Immature natural killer cell (primary cell): Measurements from ENCODE around the gene PRKN. TPM values are rescaled to one million over a fixed set of nuclear protein-coding genes. Genes with fewer than 3 reads are reported as not detected.
"Not testable (repeated sequence)": the region's sequence is repeated elsewhere in the genome, so short reads cannot be mapped to it uniquely, and the experiment has no call there.

Experiments
- DNase-seq, 3 donors: peaks; one replicate each; pipeline ENCODE4 v3.0.0; 2022; ENCODE audit warnings: mixed read lengths in 1 of 3
- H3K27ac Mint-ChIP-seq, 6 donors: one replicate each; pipeline ENCODE4 v1.8.0; 2020; ENCODE audit warnings: mixed read lengths in 6 of 6, mild to moderate bottlenecking in 5 of 6, inconsistent platforms in 4 of 6, moderate library complexity in 3 of 6
- H3K27me3 Mint-ChIP-seq, 3 donors: one replicate each; pipeline ENCODE4 v1.8.0; 2020 to 2021; ENCODE audit warnings: low read depth in 3 of 3, mild to moderate bottlenecking in 3 of 3, mixed read lengths in 3 of 3, moderate library complexity in 3 of 3, inconsistent platforms in 1 of 3
- H3K36me3 Mint-ChIP-seq, 3 donors: one replicate each; pipeline ENCODE4 v1.8.0; 2020; ENCODE audit warnings: mixed read lengths in 3 of 3, inconsistent platforms in 2 of 3, mild to moderate bottlenecking in 2 of 3
- H3K4me1 Mint-ChIP-seq, 2 donors: one replicate each; pipeline ENCODE4 v1.8.0; 2020; ENCODE audit warnings: inconsistent platforms in 2 of 2, mild to moderate bottlenecking in 2 of 2, mixed read lengths in 2 of 2, moderate library complexity in 1 of 2
- H3K4me3 Mint-ChIP-seq, 5 donors: one replicate each; pipeline ENCODE4 v1.8.0; 2020; ENCODE audit warnings: mild to moderate bottlenecking in 5 of 5, mixed read lengths in 5 of 5, inconsistent platforms in 3 of 5, moderate library complexity in 3 of 5
- H3K9me3 Mint-ChIP-seq, 6 donors: one replicate each; pipeline ENCODE4 v1.8.0; 2020; ENCODE audit warnings: mild to moderate bottlenecking in 6 of 6, mixed read lengths in 6 of 6, inconsistent platforms in 4 of 6, moderate library complexity in 3 of 6
- polyA plus RNA-seq, 3 donors: library from polyadenylated mRNA; unstranded; fragments of 300-500 nt; fragmentation: Illumina TruSeq; gene quantifications; one replicate each; pipeline ENCODE4 v1.2.3, GENCODE V29; 2021

PRKN gene
- polyA plus RNA-seq, 3 donors from 2014 or later, result 0.37 to 6.4 (median 2.8) TPM

DNA sequence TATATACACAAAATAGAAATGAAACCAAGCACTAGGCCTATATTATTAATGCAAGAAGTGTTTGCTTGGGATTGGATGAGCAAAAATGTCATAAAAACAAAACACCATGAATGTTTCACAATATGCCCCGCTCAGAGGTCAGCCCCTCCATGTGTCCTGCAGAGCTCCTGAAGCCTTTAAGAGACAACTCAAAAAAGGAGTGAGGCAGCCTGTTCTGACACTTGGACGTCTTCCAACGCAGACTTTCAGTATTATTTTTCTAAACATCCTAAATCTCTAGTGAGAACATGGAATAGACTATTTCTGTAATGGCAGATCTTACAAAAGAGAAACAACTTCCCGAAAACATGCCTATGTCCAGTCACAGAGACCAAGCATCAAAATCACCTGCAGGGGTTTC lies 322.6 kb downstream of the PRKN start:
- Mint-ChIP-seq H3K4me1 (no peaks in the 10 kb centered on the region), H3K27me3 (peaks cover 0 to 4% (median 2%) of the 10 kb centered on the region in 3 donors), H3K9me3 (peaks cover 0 to 31% (median 15%) of the 10 kb centered on the region in 6 donors), H3K4me3 (no peak overlapping the region), H3K36me3 (no peaks in the 10 kb centered on the region), H3K27ac (no peak overlapping the region)
- no peak for DNase-seq

DNA sequence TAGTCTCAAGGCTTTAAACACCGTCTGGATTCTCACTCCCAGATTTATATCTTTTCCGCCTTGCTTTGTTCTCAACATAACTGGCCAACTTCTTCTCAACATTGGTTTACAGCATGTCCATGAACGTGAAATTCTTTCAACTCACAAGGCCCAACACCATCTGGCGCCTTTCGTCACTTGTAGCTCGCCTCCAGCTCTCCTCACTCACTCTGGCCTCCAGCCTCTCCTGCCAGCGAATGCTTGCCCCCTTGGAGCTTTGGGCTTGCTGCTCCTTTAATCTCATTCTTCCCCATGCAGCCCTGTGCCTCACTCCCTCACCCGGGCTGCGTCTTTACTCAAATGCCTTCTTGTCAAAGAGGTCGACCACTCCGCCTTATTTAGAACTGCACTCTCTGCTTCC lies 324.5 kb downstream of the PRKN start:
- no peaks in the 10 kb centered on the region for H3K4me1 Mint-ChIP-seq
- peak overlapping the region in 1 of 6 donors; percentile 20 for H3K27ac Mint-ChIP-seq
- no peak overlapping the region for H3K4me3 Mint-ChIP-seq
- no peaks in the 10 kb centered on the region for H3K36me3 Mint-ChIP-seq
- peaks cover 0 to 44% (median 19%) of the 10 kb centered on the region in 6 donors for H3K9me3 Mint-ChIP-seq
- peaks cover 0 to 4% (median 2%) of the 10 kb centered on the region in 3 donors for H3K27me3 Mint-ChIP-seq
- DNase-seq, result no peak

DNA sequence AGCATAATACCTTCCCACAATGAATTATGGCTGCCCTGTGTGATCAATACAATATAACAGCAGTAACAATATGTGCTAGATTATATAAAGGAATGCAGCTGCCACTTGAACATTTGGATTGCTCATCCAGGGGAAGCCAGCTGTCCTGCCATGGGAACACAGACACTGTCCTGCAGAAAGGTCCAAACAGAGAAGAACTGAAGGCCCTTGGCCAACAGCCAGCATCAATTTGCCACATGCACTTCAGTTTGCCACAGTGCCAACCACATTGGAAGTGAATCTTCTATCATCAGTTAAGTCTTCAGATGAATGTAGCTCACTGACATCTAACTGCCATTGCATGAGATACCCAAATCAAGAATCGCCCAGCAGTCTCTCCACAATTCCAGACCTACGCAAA lies 332.4 kb downstream of the PRKN start:
- Mint-ChIP-seq H3K4me3 (no peak overlapping the region), H3K36me3 (peaks cover 0 to 3% (median 0%) of the 10 kb centered on the region in 3 donors), H3K9me3 (peaks cover 2 to 39% (median 21%) of the 10 kb centered on the region in 6 donors), H3K4me1 (no peaks in the 10 kb centered on the region), H3K27ac (no peak overlapping the region), H3K27me3 (no peaks in the 10 kb centered on the region)
- DNase-seq, result no peak

DNA sequence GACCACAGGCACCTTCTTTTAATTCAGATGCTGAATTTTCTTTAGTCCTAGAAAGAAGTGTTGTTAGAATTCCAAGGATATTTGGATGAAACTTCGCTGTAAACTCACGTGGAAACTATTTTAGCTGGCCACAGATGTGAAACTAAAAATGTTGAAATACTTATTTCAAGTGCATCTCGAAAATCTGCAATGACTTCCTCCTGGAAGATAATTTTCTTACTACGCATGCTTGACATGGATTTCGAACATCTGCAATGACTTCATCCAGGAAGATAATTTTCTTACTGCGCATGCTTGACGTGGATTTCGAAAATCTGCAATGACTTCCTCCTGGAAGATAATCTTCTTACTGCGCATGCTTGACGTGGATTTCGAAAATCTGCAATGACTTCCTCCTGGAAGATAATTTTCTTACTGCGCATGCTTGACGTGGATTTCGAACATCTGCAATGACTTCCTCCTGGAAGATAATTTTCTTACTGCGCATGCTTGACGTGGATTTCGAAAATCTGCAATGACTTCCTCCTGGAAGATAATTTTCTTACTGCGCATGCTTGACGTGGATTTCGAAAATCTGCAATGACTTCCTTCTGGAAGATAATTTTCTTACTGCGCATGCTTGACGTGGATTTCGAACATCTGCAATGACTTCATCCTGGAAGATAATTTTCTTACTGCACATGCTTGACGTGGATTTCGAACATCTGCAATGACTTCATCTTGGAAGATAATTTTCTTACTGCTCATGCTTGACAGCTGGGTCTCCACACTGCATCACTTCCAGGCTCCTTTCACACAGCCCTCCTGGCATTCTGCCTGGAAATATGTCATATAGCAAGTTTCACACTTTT lies 336.4 kb downstream of the PRKN start:
- not testable (repeated sequence) for H3K27me3 Mint-ChIP-seq, H3K36me3 Mint-ChIP-seq, H3K27ac Mint-ChIP-seq, DNase-seq, H3K4me3 Mint-ChIP-seq, H3K4me1 Mint-ChIP-seq
- peaks cover 0 to 18% (median 9%) of the 10 kb centered on the region in 6 donors for H3K9me3 Mint-ChIP-seq

DNA sequence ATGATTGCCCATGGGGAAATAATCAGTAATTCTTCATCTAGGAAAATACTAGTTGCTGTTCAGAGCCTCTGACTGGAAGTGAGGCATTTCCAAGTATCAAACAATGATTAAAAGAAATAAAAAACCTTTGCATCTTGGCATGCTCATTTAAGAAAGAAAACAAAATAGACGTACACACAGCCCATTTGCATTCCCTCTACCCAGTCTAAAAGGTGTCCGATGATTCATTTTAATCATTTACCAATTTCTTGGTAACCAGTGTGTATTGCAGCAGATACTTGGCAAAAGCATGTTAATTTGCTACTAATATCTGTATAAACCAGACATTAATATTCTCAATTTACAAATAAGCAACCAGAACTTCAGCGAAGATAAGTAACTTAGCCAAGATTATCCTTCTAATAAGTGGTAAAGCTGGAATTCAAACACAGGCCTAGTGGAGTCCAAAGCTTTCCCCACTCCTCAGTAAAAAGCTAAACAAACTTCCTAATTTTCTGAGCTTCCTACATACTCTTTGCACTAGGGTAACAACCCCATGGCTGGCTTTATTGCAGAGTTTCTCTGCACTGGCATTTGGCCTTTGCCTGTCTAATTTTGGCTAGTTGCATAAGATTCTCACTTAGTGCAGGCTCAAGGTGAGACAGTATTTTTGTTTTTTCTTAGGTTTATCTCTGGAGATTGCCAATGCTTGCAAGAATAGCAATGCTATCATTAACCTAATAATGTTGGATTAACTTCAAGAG lies 338.1 kb downstream of the PRKN start:
- Mint-ChIP-seq H3K27me3 (no peaks in the 10 kb centered on the region), H3K4me1 (no peaks in the 10 kb centered on the region), H3K36me3 (peaks cover 0 to 3% (median 0%) of the 10 kb centered on the region in 3 donors), H3K4me3 (no peak overlapping the region), H3K27ac (no peak overlapping the region), H3K9me3 (peaks cover 0 to 14% (median 5%) of the 10 kb centered on the region in 6 donors)
- DNase-seq, result no peak

DNA sequence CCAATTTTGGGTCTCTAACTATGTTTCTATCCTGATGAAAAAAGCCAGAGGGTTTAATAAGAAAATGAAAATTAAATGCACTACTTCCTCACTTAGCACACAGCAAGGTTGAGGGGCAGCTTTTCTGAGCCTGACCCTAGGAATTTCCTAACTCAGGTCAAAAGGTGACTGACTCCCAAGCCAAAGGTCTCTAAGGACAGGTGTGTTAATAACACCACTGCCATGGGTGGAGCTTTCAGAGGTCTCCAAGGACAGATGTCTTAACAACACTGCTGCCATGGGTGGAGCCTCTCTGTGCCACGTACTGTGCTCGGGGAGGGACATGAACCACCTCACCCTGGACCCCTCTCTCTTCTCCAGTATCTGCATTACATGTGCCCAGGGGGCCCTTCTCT lies 339.2 kb downstream of the PRKN start:
- Mint-ChIP-seq H3K4me3 (no peak overlapping the region), H3K27ac (no peak overlapping the region), H3K27me3 (no peaks in the 10 kb centered on the region), H3K9me3 (peaks cover 3 to 15% (median 11%) of the 10 kb centered on the region in 6 donors), H3K36me3 (peaks cover 0 to 3% (median 0%) of the 10 kb centered on the region in 3 donors), H3K4me1 (no peaks in the 10 kb centered on the region)
- DNase-seq, result no peak

DNA sequence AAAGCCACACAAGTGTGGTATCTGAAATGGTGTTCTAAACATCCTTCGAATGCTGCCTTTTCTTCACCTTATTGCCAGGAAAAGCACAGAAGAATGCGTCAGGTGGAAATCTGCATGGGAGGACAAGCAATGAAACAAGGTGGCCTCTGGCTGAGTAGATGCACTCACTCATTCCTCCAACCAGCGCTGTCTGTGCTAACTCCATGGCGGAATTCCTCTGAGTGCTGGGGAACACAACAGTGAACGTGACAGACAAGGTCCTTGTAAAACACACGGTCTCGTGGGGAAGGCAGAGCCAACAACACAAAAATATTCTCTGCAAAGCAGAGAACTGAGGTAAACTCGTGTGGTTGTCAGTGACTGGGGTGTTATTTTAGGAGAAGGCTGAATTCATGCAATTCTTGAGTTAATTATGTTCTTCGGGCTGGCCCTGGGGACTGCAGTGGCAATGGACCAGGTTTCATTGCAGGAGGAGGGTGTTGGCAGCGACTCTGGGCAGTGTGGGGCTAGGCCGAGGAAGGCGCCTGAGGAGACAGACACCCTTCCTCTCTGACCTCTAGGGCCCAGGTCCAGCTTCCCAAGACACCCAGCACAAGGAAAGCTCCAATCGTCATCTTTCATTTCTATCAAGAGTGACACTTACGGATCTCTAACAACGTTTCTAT lies 339.7 kb downstream of the PRKN start:
- Mint-ChIP-seq H3K9me3 (peaks cover 6 to 16% (median 11%) of the 10 kb centered on the region in 6 donors), H3K27me3 (no peaks in the 10 kb centered on the region), H3K27ac (no peak overlapping the region), H3K36me3 (peaks cover 0 to 3% (median 0%) of the 10 kb centered on the region in 3 donors), H3K4me1 (no peaks in the 10 kb centered on the region), H3K4me3 (no peak overlapping the region)
- no peak for DNase-seq

DNA sequence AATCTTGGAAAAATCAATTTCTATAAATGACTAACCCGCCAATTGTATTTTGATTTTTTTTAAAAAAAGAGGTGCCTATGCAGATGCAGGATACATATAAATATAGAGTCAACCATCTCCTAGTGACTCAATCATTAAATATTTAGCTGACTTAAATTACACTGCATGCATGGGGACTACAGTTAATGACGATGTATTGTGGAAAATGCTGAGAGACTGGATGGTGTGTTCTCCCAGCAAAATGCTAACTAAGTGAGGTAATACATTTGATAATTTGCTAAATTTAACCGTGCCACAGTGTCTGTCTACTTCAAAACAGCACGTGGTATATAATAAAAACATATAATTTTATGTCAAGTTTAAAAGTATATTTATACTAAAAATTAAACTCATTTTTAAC lies 341.6 kb downstream of the PRKN start:
- peaks cover 4 to 19% (median 9%) of the 10 kb centered on the region in 6 donors for H3K9me3 Mint-ChIP-seq
- H3K4me3 Mint-ChIP-seq, result no peak overlapping the region
- DNase-seq, result no peak
- no peaks in the 10 kb centered on the region for H3K4me1 Mint-ChIP-seq
- H3K27ac Mint-ChIP-seq, result no peak overlapping the region
- no peaks in the 10 kb centered on the region for H3K36me3 Mint-ChIP-seq
- no peaks in the 10 kb centered on the region for H3K27me3 Mint-ChIP-seq

DNA sequence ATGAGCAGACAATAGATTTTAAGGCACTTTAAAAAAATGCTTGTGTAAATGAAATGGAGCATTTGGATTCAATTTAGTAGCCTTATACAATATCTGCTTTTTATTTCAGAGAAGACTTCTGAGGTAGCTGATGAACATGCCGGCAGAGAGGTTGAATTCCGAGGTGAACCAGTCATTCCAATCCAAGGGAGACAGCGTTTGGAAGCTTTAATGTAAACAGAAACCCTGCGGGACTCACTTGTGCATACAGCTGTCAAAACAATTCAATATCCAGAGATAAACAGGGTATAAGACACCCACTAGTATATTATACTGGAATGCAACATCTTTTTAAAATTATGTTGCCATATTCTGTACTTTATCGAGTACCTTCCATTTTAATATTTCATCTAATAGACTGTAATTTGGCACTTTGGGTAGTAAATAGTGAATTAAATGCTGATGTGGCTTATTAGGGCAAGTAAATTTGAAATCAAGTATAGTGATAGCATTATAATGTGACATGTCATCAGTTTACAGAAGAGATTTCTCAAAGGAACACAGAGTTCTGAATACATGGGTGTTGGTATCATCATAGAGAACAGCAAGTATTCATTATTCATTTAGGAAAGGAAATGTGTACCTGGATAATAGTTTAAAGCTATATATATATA lies 347.7 kb downstream of the PRKN start:
- peaks cover 10 to 45% (median 16%) of the 10 kb centered on the region in 6 donors for H3K9me3 Mint-ChIP-seq
- no peak overlapping the region for H3K4me3 Mint-ChIP-seq
- no peaks in the 10 kb centered on the region for H3K4me1 Mint-ChIP-seq
- peaks cover 0 to 2% (median 0%) of the 10 kb centered on the region in 3 donors for H3K27me3 Mint-ChIP-seq
- H3K36me3 Mint-ChIP-seq, result no peaks in the 10 kb centered on the region
- no peak for DNase-seq
- no peak overlapping the region for H3K27ac Mint-ChIP-seq

DNA sequence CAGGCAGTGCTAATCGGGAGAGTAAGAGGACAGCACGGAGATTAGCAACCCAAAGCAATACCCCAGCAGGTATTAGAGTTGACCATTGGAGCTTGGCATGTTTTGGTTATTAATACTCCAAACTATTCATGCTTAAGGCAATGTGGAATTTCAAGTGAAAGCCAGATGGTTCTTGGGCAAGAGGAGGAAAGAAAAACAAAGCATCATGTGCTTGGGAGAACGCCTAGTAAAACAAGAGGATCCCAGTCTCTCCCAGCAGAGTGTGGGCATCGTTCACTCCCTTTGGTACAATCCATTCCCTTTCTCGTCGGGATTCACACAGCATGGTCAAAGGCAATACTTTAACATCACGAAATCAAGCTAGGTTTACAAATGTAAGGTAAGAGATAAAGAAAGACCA lies 349.8 kb downstream of the PRKN start:
- Mint-ChIP-seq H3K27me3 (peaks cover 0 to 2% (median 0%) of the 10 kb centered on the region in 3 donors), H3K36me3 (no peaks in the 10 kb centered on the region), H3K27ac (no peak overlapping the region), H3K4me3 (no peak overlapping the region), H3K9me3 (peaks cover 6 to 40% (median 11%) of the 10 kb centered on the region in 6 donors), H3K4me1 (no peaks in the 10 kb centered on the region)
- no peak for DNase-seq

DNA sequence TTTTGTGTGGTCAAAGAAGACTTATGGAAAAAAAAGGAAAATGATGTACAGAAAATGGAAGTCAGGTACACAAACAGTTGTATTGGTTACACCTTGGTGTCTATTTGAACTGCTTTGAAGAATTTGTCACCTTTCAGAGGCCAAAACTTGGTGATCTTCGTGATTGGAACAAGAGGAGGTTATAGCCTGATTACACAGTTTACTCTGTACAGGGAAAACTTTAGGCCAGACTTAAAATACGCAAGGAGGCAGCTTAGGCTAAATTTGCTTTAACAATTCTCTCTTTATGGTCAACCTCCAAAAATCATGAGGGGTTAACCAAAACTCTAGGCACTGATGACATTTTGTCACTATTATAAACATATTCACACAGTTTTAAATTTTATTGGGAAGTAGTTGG lies 353.7 kb downstream of the PRKN start:
- H3K27me3 Mint-ChIP-seq, result peaks cover 0 to 2% (median 0%) of the 10 kb centered on the region in 3 donors
- H3K9me3 Mint-ChIP-seq, result peaks cover 6 to 35% (median 10%) of the 10 kb centered on the region in 6 donors
- no peak overlapping the region for H3K27ac Mint-ChIP-seq
- no peaks in the 10 kb centered on the region for H3K4me1 Mint-ChIP-seq
- no peaks in the 10 kb centered on the region for H3K36me3 Mint-ChIP-seq
- no peak overlapping the region for H3K4me3 Mint-ChIP-seq
- no peak for DNase-seq

DNA sequence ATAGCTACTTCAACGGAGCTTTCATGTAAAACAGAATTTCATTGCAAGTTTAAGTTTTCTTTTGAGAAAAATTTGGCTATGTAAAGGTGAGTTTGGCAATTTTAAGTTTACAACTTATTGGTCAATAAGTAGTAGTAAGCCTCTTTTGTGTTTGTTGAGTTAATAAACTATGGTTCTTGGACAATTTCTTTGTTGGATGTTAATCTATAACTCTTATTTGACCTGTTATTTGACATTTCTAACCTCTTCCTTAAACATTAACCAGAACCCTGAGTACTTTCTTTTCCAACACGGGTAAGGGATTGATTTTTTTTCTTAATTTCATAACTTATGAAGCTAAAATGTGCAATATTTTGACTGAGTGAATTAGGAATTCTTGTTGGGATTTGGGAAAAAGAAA lies 354.4 kb downstream of the PRKN start:
- no peaks in the 10 kb centered on the region for H3K4me1 Mint-ChIP-seq
- no peak overlapping the region for H3K4me3 Mint-ChIP-seq
- H3K9me3 Mint-ChIP-seq, result peaks cover 6 to 29% (median 10%) of the 10 kb centered on the region in 6 donors

DNA sequence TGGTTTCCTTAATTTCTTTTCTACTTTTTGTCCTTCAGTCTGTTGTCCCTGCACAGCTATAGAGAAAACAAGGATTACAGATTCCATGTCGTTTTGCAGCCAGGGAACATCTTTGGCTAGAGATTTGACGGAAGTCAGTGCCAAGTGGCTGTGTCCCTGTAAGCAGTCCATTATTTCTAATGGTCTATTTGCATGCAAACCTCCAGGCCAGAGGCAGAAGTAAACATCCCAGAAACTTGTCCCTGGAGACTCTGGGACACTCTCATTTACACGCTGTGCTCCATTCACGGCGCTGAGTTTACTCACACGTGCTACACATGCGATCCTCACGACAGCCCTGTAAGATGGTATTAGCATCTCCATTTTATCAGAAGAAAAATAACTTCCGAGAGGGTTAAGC lies 355.5 kb downstream of the PRKN start:
- Mint-ChIP-seq H3K4me1 (no peaks in the 10 kb centered on the region), H3K27ac (no peak overlapping the region), H3K9me3 (peaks cover under 1 to 18% (median 6%) of the 10 kb centered on the region in 6 donors), H3K4me3 (no peak overlapping the region), H3K36me3 (no peaks in the 10 kb centered on the region), H3K27me3 (peaks cover 0 to 2% (median 0%) of the 10 kb centered on the region in 3 donors)
- DNase-seq, result no peak

More for the DNA sequence above, 354.4 kb downstream of the PRKN start:
- no peak for DNase-seq
- no peak overlapping the region for H3K27ac Mint-ChIP-seq
- H3K27me3 Mint-ChIP-seq, result peaks cover 0 to 2% (median 0%) of the 10 kb centered on the region in 3 donors
- H3K36me3 Mint-ChIP-seq, result no peaks in the 10 kb centered on the region
